Measurements from ENCODE around the gene DOK4. TPM values are rescaled to one million over a fixed set of nuclear protein-coding genes. Genes with fewer than 3 reads are reported as not detected.

Gene DOK4
- total and polyA plus RNA-seq, 2 of the 8 experiments (the other 6 are each of a cell fraction or from before 2014, with no cell fraction given) = 24.0 to 28.9 TPM

DNA sequence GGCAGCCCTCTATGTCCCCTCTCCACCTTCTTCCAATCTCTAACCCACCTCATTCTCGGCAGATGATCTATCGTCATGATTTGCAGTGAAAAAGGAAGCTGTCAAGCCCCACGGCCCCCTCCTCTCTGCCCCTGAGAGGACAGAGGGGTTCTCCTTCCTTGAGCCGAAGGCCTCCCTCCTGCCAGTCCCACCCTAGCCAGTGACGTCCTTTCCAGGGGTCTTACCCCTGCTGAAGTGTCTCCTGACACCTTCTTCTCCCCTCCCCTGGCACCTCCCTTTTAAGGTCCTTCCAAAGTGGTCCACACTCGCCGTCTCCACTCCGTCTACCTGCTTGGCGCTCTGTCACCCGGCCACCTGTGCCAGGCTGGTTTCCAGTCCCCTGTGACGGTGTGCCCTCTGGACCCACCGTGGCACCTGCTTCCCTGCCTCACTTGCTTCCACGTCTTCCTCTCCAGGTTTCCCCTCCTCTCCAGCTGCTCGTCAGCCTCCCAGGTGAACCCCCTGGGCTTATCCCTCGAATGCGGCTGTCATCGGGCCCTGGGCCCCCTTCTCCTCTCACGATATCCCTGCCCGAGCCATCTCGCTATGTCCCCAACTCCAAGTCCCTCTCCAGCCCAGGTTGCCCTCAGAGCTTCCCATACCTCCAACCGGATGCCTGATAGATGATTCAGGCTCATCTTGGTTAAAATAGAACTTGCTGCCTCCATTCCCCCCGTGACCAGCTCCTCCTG, 44.4 kb upstream of the DOK4 start (continued):
- TF ChIP-seq, protein P1, sequence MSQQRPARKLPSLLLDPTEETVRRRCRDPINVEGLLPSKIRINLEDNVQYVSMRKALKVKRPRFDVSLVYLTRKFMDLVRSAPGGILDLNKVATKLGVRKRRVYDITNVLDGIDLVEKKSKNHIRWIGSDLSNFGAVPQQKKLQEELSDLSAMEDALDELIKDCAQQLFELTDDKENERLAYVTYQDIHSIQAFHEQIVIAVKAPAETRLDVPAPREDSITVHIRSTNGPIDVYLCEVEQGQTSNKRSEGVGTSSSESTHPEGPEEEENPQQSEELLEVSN (IDR thresholded peaks at IDR 0.05) = no peak
- TF ChIP-seq HDAC2 (IDR thresholded peaks at IDR 0.05; ENCODE audit: borderline replicate concordance in 1 of 2, low read depth in 2 of 2, low read length in 2 of 2) (no peak), TAF1 (IDR thresholded peaks at IDR 0.05; ENCODE audit: low read depth, low read length) (no peak), KDM4A (IDR thresholded peaks at IDR 0.05; ENCODE audit: low read depth, low read length, severe bottlenecking) (no peak), CBX5 (IDR thresholded peaks at IDR 0.05; ENCODE audit: low read depth, low read length) (no peak), CTBP2 (IDR thresholded peaks at IDR 0.05; ENCODE audit: borderline replicate concordance, insufficient read depth, insufficient read length, low read length) (no peak), SP4 (IDR thresholded peaks at IDR 0.05; ENCODE audit: low read length) (no peak), TEAD4 (IDR thresholded peaks at IDR 0.05; ENCODE audit: low read depth, low read length) (no peak), RBBP5 (IDR thresholded peaks at IDR 0.05; ENCODE audit: borderline replicate concordance, low read depth, low read length) (no peak)
- TF ChIP-seq, protein P2, sequence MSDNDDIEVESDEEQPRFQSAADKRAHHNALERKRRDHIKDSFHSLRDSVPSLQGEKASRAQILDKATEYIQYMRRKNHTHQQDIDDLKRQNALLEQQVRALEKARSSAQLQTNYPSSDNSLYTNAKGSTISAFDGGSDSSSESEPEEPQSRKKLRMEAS (IDR thresholded peaks at IDR 0.05) = no peak

Data from H1 (cell line).